Right cardiac atrium (tissue), 5 donors: ENCODE measurements around the gene C17orf78. TPM values are rescaled to one million over a fixed set of nuclear protein-coding genes. Genes with fewer than 3 reads are reported as not detected.
A peak's percentile ranks its signal among the peaks of the same experiment; 100 is the strongest.
"Not testable (repeated sequence)": the region's sequence is repeated elsewhere in the genome, so short reads cannot be mapped to it uniquely, and the experiment has no call there.

Experiments
- ATAC-seq, 2 donors: fragments of 200-7000 bp; cut with Tn5 transposase; one replicate each; pipeline versions ENCODE4 v1.8.0 to v1.9.1; 2020; ENCODE audit warnings: moderate library complexity in 2 of 2, mild to moderate bottlenecking in 1 of 2
- DNase-seq, 3 donors: peaks; one replicate each; pipeline ENCODE4 v3.0.0-alpha.2; 2020
- H3K27ac ChIP-seq: one replicate; pipeline ENCODE4 v1.5.1; 2013; ENCODE audit warnings: mild to moderate bottlenecking, low read length, control low read depth, moderate library complexity
- H3K27me3 ChIP-seq: one replicate; pipeline ENCODE4 v1.6.1; 2013; ENCODE audit not compliant: control insufficient read depth, insufficient read depth
- H3K4me1 ChIP-seq: one replicate; pipeline ENCODE4 v1.6.1; 2013; ENCODE audit warnings: low read length; ENCODE audit not compliant: control insufficient read depth, insufficient read depth
- H3K4me3 ChIP-seq: one replicate; pipeline ENCODE4 v1.5.1; 2013; ENCODE audit warnings: low read length, control low read depth
- H3K9me3 ChIP-seq: one replicate; pipeline ENCODE4 v1.6.1; 2013; ENCODE audit warnings: low read length; ENCODE audit not compliant: control insufficient read depth
- WGBS: extraction: QIAGEN DNeasy Blood & Tissue Kit; methylation state at CpG from one replicate; pipeline ENCODE4 v1.1.7; 2013; 5-methylcytosine and 5-hydroxymethylcytosine counted together
- intact Hi-C, 4 donors: fragments of 100-400 bp; cut with DNase I; formaldehyde crosslinking; loops; one replicate each; pipeline versions ENCODE4 v1.11.0 to v1.14.0; 2022 to 2023
- long read RNA-seq, 4 donors: library from polyadenylated mRNA; unstranded; transcript quantifications; one replicate each; pipeline ENCODE4 v2.0.0, GENCODE V29; 2020 to 2021
- polyA plus RNA-seq: library from polyadenylated mRNA; stranded (reverse); fragments of 200-250 nt; gene quantifications from one replicate; pipeline ENCODE4 v1.2.3, GENCODE V29; 2013
- total RNA-seq, 4 donors: library from RNA; stranded (reverse); fragmentation: NEBNext Ultra II Directional; extraction: Animal tissue kit (Norgen Biotek cat#: 25700); gene quantifications; one replicate each; pipeline ENCODE4 v1.2.1, GENCODE V29; 2021
- donor health status: healthy with polysubstance abuse.
- donor health status: DM: no; HTN: yes; CAD: no.
- donor health status: DM: no; HTN: no; CAD: no.
- donor health status: DM: no; HTN: yes; CAD: no; lungs with severe emphysema.
- donor health status: DM: yes; HTN: yes; CAD: no.

Gene C17orf78
- total RNA-seq, result not detected
- polyA plus RNA-seq, result not detected
- long read RNA-seq, donor 1, result 0 reads
- long read RNA-seq, donor 2, result 0 reads
- long read RNA-seq, donor 3, result 0 reads
- long read RNA-seq, donor 4, result 0 reads

- H3K9me3 ChIP-seq, result no peaks in the 10 kb centered on the region
- H3K27ac ChIP-seq, result no peak within 1 kb of the TSS
- no peak for ATAC-seq
- H3K4me3 ChIP-seq, result no peak within 1 kb of the TSS
- intact Hi-C loops, result no loop called here
- no peaks in the 10 kb centered on the region for H3K27me3 ChIP-seq
- WGBS, result 91% methylated on average over 7 of the region's 7 CpGs
- no peaks in the 10 kb centered on the region for H3K4me1 ChIP-seq
- DNase-seq, result no peak
Observed at GRCh38 chr17:37375706-37376105, at the start of gene C17orf78. Gene C17orf78, plus strand, starts transcription at chr17:37375985. Its CDS starts 108 bp downstream, at chr17:37376093.

GRCh38 chr17:37327341-37328090 is 48.3 kb upstream of the C17orf78 start:
- ATAC-seq, result no peak
- intact Hi-C loops, result no loop called here
- H3K27me3 ChIP-seq, result no peaks in the 10 kb centered on the region
- no peak for DNase-seq
- H3K27ac ChIP-seq, result no peak overlapping the region
- WGBS, result 77% methylated on average over 5 of the region's 5 CpGs
- H3K4me3 ChIP-seq, result no peak overlapping the region
- no peaks in the 10 kb centered on the region for H3K4me1 ChIP-seq
- H3K9me3 ChIP-seq, result no peaks in the 10 kb centered on the region

GRCh38 chr17:37338847-37339246 is 36.9 kb upstream of the C17orf78 start:
- no peaks in the 10 kb centered on the region for H3K27me3 ChIP-seq
- WGBS, result 88% methylated on average over 3 of the region's 3 CpGs
- no peaks in the 10 kb centered on the region for H3K9me3 ChIP-seq
- H3K4me3 ChIP-seq, result no peak overlapping the region
- H3K27ac ChIP-seq, result no peak overlapping the region
- ATAC-seq, result no peak
- intact Hi-C loops, result no loop called here
- DNase-seq, result no peak
- H3K4me1 ChIP-seq, result no peaks in the 10 kb centered on the region

- Histone ChIP-seq H3K27me3 (no peaks in the 10 kb centered on the region), H3K9me3 (no peaks in the 10 kb centered on the region), H3K27ac (no peak overlapping the region), H3K4me3 (no peak overlapping the region), H3K4me1 (no peaks in the 10 kb centered on the region)
- DNase-seq (no peak), ATAC-seq (no peak)
- 67% methylated on average over 3 of the region's 3 CpGs for WGBS
- intact Hi-C loops, result no loop called here
Observed at GRCh38 chr17:37339321-37339720, 36.5 kb upstream of the C17orf78 start.

- H3K4me3 ChIP-seq, result no peak overlapping the region
- WGBS, result 80% methylated on average over 2 of the region's 2 CpGs
- H3K27ac ChIP-seq, result no peak overlapping the region
- DNase-seq (no peak), ATAC-seq (no peak)
- intact Hi-C loops, result no loop called here
- no peaks in the 10 kb centered on the region for H3K4me1 ChIP-seq
- H3K9me3 ChIP-seq, result no peaks in the 10 kb centered on the region
- H3K27me3 ChIP-seq, result no peaks in the 10 kb centered on the region
Observed at GRCh38 chr17:37340804-37341203, 35.0 kb upstream of the C17orf78 start.

GRCh38 chr17:37342589-37342988 is 33.2 kb upstream of the C17orf78 start:
- Histone ChIP-seq H3K27me3 (no peaks in the 10 kb centered on the region), H3K4me1 (no peaks in the 10 kb centered on the region), H3K4me3 (no peak overlapping the region), H3K9me3 (no peaks in the 10 kb centered on the region), H3K27ac (no peak overlapping the region)
- DNase-seq, result no peak
- ATAC-seq, result no peak
- intact Hi-C loops, result no loop called here
- WGBS, result 97% methylated on average over 2 of the region's 2 CpGs

- Histone ChIP-seq H3K4me1 (no peaks in the 10 kb centered on the region), H3K27ac (no peak overlapping the region), H3K4me3 (no peak overlapping the region), H3K27me3 (no peaks in the 10 kb centered on the region), H3K9me3 (no peaks in the 10 kb centered on the region)
- no peak for ATAC-seq
- no peak for DNase-seq
- intact Hi-C loops, result no loop called here
- WGBS, result 97% methylated on average over 4 of the region's 4 CpGs
Observed at GRCh38 chr17:37344519-37344918, 31.3 kb upstream of the C17orf78 start.

GRCh38 chr17:37346863-37347402 is 28.9 kb upstream of the C17orf78 start:
- intact Hi-C loops, H3K4me3 ChIP-seq, H3K9me3 ChIP-seq, H3K27me3 ChIP-seq, ATAC-seq, H3K4me1 ChIP-seq, H3K27ac ChIP-seq, DNase-seq: not testable (repeated sequence)
- WGBS, result 96% methylated on average over 8 of the region's 8 CpGs

- H3K27me3 ChIP-seq, DNase-seq, H3K4me1 ChIP-seq, H3K27ac ChIP-seq, H3K9me3 ChIP-seq, ATAC-seq, H3K4me3 ChIP-seq, intact Hi-C loops: not testable (repeated sequence)
- 89% methylated on average over 12 of the region's 12 CpGs for WGBS
Observed at GRCh38 chr17:37356796-37357569, 18.8 kb upstream of the C17orf78 start.

GRCh38 chr17:37358098-37358829 is 17.5 kb upstream of the C17orf78 start:
- peak overlapping the region; percentile 68 for H3K27ac ChIP-seq
- H3K4me3 ChIP-seq, result peak overlapping the region; percentile 66
- DNase-seq, result peak; percentile 46 to 71 (median 70)
- 2% methylated on average over 21 of the region's 21 CpGs for WGBS
- intact Hi-C loops, result no loop called here
- ATAC-seq, result peak; percentile 17 to 39
- H3K9me3 ChIP-seq, result no peaks in the 10 kb centered on the region
- H3K27me3 ChIP-seq, result no peaks in the 10 kb centered on the region
- H3K4me1 ChIP-seq, result peaks cover 5% of the 10 kb centered on the region
